ENCODE results near the gene LMNTD1.

The LMNTD1 gene

GRCh38 chr12:25472453-25472852, 80.6 kb downstream of the LMNTD1 start:
- DNase-seq (ENCODE audit: low read depth) = no peak
- TF ChIP-seq CTCF (IDR thresholded peaks at IDR 0.05; ENCODE audit: control insufficient read depth, extremely low read depth, insufficient read depth) = no peak

GRCh38 chr12:25469861-25470260, 83.2 kb downstream of the LMNTD1 start:
- TF ChIP-seq CTCF (IDR thresholded peaks at IDR 0.05; ENCODE audit: control insufficient read depth, extremely low read depth, insufficient read depth) = no peak
- H3K4me3 ChIP-seq (ENCODE audit: low read depth, low read length) = no peak overlapping the region
- DNase-seq (ENCODE audit: low read depth) = no peak

More at GRCh38 chr12:25472453-25472852, 80.6 kb downstream of the LMNTD1 start:
- H3K4me3 ChIP-seq (ENCODE audit: low read depth, low read length) = no peak overlapping the region

- H3K4me3 ChIP-seq (ENCODE audit: low read depth, low read length) = no peak overlapping the region
- no peak for TF ChIP-seq CTCF (IDR thresholded peaks at IDR 0.05; ENCODE audit: control insufficient read depth, extremely low read depth, insufficient read depth)
- no peak for DNase-seq (ENCODE audit: low read depth)
Observed at GRCh38 chr12:25469368-25469767, 83.7 kb downstream of the LMNTD1 start.

GRCh38 chr12:25463521-25463920, 89.6 kb downstream of the LMNTD1 start:
- no peak for DNase-seq (ENCODE audit: low read depth)
- H3K4me3 ChIP-seq (ENCODE audit: low read depth, low read length) = no peak overlapping the region
- no peak for TF ChIP-seq CTCF (IDR thresholded peaks at IDR 0.05; ENCODE audit: control insufficient read depth, extremely low read depth, insufficient read depth)

DNA sequence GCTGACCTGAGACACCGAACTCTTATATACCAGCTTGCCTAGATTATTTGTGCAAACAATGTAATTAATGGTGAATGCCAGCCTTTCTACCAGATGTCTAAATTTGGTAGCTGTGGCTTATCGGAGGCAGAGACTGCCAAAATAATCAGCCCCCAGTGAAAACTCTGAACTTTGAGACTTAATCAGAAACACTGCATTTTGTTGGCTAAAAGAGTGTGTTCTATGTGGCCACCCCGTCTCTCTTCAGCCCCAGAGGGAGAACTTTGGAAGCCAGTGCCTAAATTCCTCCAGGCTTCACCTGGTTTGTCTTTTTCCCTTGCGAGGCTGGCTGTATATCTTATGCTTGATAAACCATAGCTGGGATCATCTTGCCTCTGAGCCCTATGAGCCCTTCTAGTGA, 90.1 kb downstream of the LMNTD1 start:
- TF ChIP-seq CTCF (IDR thresholded peaks at IDR 0.05; ENCODE audit: control insufficient read depth, extremely low read depth, insufficient read depth) = no peak
- no peak overlapping the region for H3K4me3 ChIP-seq (ENCODE audit: low read depth, low read length)
- DNase-seq (ENCODE audit: low read depth) = no peak

DNA sequence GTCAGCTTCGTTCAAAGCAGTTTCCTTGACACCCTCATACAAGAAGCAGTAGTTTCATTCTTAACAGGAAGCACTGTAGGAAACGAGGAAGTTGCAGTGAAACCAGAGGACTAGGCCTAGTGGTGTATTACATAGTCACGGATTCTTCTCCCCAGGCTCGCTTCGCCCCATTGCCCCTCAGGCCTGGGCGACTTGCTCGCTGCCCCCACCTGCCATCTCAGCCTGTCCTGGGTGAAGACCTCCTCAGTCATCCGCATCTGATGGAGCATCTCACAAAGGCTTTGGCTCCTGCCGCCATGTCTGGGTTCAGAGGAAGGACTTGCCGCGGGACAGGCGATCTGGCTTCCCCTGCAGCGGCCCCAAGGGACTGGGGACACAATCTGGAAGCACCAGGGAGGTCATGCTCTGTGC, 93.5 kb downstream of the LMNTD1 start:
- DNase-seq (ENCODE audit: low read depth) = no peak
- TF ChIP-seq CTCF (IDR thresholded peaks at IDR 0.05; ENCODE audit: control insufficient read depth, extremely low read depth, insufficient read depth) = no peak

GRCh38 chr12:25458047-25458552, 95.0 kb downstream of the LMNTD1 start:
- DNase-seq (ENCODE audit: low read depth) = no peak
- no peak overlapping the region for H3K4me3 ChIP-seq (ENCODE audit: low read depth, low read length)
- TF ChIP-seq CTCF (IDR thresholded peaks at IDR 0.05; ENCODE audit: control insufficient read depth, extremely low read depth, insufficient read depth) = no peak

More for the DNA sequence above, 93.5 kb downstream of the LMNTD1 start:
- H3K4me3 ChIP-seq (ENCODE audit: low read depth, low read length) = no peak overlapping the region
